HG03575 (cell line): ENCODE measurements around the gene SFT2D2.

Experiments used
- ATAC-seq: cut with Tn5 transposase; IDR thresholded peaks from one replicate; pipeline ENCODE4 v1.9.1; 2021; ENCODE audit not compliant: unreplicated experiment, insufficient number of reproducible peaks, low FRiP score; ENCODE audit errors: extremely low read depth

The SFT2D2 gene

GRCh38 chr1:168220470-168220871, 5.3 kb upstream of the SFT2D2 start:
- no peak for ATAC-seq

- ATAC-seq = no peak
Observed at GRCh38 chr1:168221275-168221674, 4.5 kb upstream of the SFT2D2 start.

- no peak for ATAC-seq
Observed at GRCh38 chr1:168223261-168223660, 2.5 kb upstream of the SFT2D2 start.

GRCh38 chr1:168223681-168224540, 1.9 kb upstream of the SFT2D2 start:
- ATAC-seq = no peak

- ATAC-seq = no peak
Observed at GRCh38 chr1:168224991-168225390, 813 bp upstream of the SFT2D2 start.

GRCh38 chr1:168227620-168228019, 1.8 kb downstream of the SFT2D2 start:
- ATAC-seq = no peak

GRCh38 chr1:168229893-168230292, 4.1 kb downstream of the SFT2D2 start:
- no peak for ATAC-seq

- no peak for ATAC-seq
Observed at GRCh38 chr1:168230709-168231108, 4.9 kb downstream of the SFT2D2 start.

- ATAC-seq = no peak
Observed at GRCh38 chr1:168234846-168235547, 9.2 kb downstream of the SFT2D2 start.

GRCh38 chr1:168235548-168235885, 9.7 kb downstream of the SFT2D2 start:
- no peak for ATAC-seq

GRCh38 chr1:168235937-168236336, 10.1 kb downstream of the SFT2D2 start:
- ATAC-seq = no peak

GRCh38 chr1:168236836-168237611, 11.2 kb downstream of the SFT2D2 start:
- no peak for ATAC-seq

GRCh38 chr1:168243198-168243597, 17.4 kb downstream of the SFT2D2 start:
- no peak for ATAC-seq

- ATAC-seq = no peak
Observed at GRCh38 chr1:168243636-168244212, 17.9 kb downstream of the SFT2D2 start.

- no peak for ATAC-seq
Observed at GRCh38 chr1:168245042-168245441, 19.2 kb downstream of the SFT2D2 start.

GRCh38 chr1:168246506-168246905, 20.7 kb downstream of the SFT2D2 start:
- no peak for ATAC-seq

- ATAC-seq = no peak
Observed at GRCh38 chr1:168252204-168252733, 26.5 kb downstream of the SFT2D2 start.

- no peak for ATAC-seq
Observed at GRCh38 chr1:168256164-168256563, 30.4 kb downstream of the SFT2D2 start.

GRCh38 chr1:168257397-168257796, 31.6 kb downstream of the SFT2D2 start:
- no peak for ATAC-seq
